GM18507 (cell line): Measurements from ENCODE around the gene PROM1.

ENCODE experiments used
- DNase-seq: peaks from one replicate; pipeline ENCODE4 v3.0.0; 2011; ENCODE audit warnings: low read depth; ENCODE audit not compliant: insufficient read length; ENCODE audit errors: extremely low spot score
- FAIRE-seq: peaks from 2 replicates; lab custom pipeline; 2011; peaks lifted over from hg19 to GRCh38; lab: Jason Lieb, UNC

PROM1 gene

GRCh38 chr4:16006771-16007446, 76.9 kb downstream of the PROM1 start:
- DNase-seq (no peak), FAIRE-seq (no peak)

- FAIRE-seq (no peak), DNase-seq (no peak)
Observed at GRCh38 chr4:16005676-16006075, 78.1 kb downstream of the PROM1 start.

- peak; percentile 44 for DNase-seq
- FAIRE-seq = peak; percentile 93
Observed at GRCh38 chr4:16001484-16001858, 82.4 kb downstream of the PROM1 start.

DNA sequence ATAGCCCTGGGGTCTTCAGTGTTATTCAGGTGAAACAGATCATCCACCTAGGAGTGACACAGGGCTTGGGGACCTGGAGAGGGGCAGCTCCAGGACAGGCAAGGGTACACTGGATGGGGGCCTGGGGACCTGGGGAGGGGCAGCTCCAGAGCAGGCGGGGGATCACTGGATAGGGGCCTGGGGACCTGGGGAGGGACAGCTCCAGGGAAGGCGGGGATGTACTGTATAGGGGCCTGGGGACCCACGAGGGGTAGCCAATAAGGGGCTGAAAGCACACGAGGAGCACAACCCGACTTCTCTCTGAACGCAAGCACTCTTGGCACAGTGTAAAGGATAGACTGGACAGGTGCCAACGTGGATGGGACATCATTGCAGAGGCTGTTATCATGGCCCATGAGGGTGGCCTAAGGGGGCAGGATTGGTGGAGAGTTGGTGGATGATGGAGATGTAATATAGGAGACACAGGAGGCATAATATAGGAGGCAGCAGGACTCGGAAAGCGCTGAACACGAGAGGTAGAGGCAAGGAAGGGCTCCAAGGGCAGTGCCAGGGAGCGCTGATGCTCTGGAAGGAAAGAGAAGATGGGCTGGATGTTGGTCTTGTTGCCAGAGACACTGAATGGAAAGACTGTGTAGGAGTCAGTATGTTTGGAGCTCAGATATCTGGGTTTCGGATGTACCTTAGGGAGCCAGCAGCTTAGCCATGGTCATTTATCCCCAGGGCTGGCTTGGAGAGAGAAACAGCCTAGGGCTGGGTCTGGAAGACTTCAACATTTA, 82.9 kb downstream of the PROM1 start:
- DNase-seq (no peak), FAIRE-seq (no peak)

- no peak for DNase-seq
- FAIRE-seq = no peak
Observed at GRCh38 chr4:15996773-15997172, 87.0 kb downstream of the PROM1 start.

DNA sequence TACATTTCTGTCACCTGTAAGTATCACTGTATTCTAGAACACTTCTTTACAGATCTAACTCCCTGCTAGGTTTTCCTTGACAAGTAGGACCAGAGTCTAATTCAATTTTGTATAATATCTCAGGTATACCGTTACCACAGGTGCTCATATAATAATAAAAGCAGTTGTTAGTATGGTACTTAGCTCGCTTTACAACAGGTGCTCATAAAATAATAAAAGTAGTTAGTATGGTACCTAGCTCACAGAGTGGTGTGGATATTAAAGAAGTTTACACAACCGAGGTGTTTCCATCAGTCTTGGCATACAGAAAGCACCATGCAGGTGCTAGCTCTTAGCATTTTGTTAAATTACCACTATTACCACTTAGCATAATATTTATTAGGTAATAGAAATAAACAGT, 88.0 kb downstream of the PROM1 start:
- no peak for FAIRE-seq

DNA sequence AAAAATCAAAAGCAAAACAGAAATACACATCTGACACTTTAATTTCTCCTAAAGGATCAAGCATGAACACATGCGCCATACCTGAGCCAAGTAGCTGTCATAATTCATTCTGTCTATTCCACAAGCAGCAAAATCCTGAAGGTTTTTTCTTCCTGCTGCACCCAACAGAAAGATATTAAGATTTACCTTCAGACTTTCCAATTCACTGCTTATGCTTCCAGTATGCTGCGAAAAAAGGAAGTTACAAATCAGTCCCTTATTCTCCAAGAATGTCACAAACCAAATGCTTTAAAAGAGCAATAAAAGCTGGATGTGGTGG, 91.7 kb downstream of the PROM1 start:
- no peak for DNase-seq
- FAIRE-seq = no peak

More for the DNA sequence above, 88.0 kb downstream of the PROM1 start:
- no peak for DNase-seq

DNA sequence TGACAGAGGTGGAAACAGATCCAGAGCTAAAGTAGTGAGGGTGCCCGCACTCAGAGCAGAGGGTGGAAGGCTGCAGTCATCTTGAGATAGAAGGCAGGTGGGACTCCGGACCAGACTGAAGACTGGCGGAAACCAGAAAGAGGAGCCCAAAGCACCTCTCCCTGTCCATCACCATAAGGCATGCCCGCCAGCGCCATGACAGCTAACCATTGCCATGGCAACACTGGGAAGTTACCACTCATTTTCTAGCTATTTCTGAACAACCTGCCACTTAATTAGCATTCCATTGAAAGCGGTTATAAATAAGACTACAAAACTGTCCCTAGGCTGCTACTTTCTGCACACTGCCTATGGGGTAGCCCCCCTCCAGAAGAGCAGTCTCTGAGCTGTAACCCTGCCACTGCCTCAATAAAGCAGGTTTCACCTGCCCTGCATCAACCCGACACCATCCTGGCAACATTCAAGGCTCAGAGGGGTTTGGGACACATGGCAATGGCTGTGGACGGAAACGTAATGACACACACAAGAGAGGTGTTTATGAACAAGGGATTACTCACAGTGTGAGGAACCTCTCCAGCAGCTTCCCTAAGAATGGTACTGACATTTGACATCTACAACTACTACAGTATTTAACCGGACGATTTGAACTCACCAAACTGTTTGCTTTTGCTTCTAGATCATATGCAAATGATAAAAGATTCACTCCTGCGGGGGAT, 93.1 kb downstream of the PROM1 start:
- no peak for DNase-seq
- no peak for FAIRE-seq

GRCh38 chr4:15989424-15989823, 94.4 kb downstream of the PROM1 start:
- DNase-seq (no peak), FAIRE-seq (no peak)

GRCh38 chr4:15988222-15988621, 95.6 kb downstream of the PROM1 start:
- FAIRE-seq (no peak), DNase-seq (no peak)

DNA sequence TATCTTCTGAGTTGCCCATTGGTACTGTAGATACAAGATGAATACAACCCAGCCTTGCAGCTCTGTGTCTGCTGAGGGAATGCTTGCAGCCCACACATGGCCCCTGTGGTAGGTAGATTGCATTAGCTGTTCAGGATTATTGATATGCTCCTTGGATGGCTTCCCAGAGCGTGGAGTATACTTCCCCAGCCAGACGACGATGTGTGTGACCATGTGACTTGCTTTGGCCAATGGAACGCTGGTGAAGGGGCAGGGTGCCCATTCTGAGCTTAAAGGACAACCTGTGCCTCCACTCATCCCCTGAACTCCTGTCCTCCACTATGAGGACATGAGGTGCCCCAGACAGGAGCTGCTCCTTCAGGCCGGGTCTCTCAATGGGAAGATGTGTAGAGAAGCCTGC, 96.9 kb downstream of the PROM1 start:
- DNase-seq = no peak
- no peak for FAIRE-seq

DNA sequence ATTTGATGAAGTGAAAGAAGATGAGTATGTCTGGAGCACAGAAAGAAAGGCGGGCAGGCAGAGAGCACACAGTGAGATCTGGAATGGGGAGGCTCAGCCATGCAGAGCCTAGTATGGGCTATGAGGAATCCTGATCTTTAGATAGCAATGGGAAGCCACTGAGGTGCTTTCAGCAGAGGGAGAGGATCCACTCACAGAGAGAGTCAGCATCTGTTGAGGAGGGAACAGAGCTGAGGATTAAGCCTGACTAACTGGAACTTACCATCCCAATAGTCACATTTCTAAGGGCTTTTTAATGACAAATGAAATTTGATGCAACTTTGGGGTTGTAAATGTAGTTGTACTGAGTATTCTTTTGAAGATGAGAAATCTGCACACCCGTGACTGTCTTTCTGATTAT, 100.2 kb downstream of the PROM1 start:
- FAIRE-seq (no peak), DNase-seq (no peak)

DNA sequence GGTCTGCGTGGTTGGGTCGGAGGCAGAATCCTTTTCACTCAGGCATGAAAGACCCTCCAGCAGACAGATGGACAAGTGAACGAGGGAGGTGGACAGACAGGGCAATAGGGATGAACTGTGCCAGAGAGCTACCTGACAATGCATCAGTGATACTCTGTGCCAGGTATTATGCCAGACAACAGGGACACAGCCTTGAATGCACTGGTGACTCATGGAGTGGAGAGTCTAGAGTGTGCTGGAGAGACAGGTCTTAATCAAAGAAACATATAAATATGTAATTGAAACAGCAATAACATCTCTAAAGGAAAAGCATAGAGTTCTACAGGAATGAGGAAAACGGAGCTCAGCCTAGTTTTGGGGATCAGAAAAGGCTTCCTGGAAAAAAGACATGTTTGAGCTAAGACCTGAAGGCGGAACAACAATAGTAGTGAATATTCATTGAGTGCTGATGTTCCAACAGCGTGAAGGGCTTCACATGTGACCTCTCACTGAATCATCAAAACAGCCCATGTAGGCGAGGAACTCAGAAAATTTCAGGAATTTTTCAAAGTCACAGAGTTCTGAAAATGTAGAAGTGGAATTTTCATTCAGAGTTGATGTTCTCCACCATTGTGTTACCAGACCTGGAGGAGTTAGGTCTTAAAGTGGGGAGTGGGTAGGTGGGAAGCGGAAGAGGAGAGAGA, 100.8 kb downstream of the PROM1 start:
- DNase-seq (no peak), FAIRE-seq (no peak)

GRCh38 chr4:15976456-15977447, 107.1 kb downstream of the PROM1 start:
- DNase-seq (no peak), FAIRE-seq (no peak)

DNA sequence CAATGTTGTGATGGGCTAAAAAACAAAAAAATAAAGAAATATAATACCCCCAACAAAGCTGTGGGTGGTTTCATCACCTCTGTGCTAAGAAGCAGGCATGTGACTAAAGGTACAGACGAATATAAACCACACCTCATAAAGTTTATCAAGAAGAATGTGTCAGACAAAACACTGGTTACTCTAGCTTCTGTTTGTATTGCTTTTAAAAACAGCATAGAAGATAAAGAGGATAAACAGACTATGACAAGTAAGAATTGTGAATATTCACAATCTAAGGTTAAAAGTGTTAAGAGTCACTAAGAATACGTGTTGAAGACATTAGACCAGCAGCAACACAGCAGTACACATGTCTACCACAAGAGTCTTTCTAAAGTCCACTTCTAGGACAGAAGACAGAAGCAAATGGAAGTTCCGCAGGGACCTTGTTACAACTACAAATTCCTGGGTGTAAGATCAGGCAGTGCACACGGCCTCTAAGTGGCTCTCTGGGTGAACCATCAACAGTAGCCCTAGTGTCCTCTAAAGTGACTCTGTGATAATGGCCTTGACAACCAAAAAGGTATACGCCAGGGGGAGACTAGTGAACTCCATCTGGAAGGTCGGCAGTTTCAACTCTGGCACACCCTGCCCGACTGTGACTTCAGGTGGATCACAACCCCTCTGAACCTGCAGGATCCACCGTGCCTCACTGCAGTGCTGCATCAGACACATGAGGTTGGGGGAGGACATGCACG, 112.6 kb downstream of the PROM1 start:
- FAIRE-seq = no peak
- no peak for DNase-seq

GRCh38 chr4:15968551-15969300, 115.1 kb downstream of the PROM1 start:
- DNase-seq (no peak), FAIRE-seq (no peak)

GRCh38 chr4:15965325-15965724, 118.5 kb downstream of the PROM1 start:
- DNase-seq (no peak), FAIRE-seq (no peak)

- DNase-seq (no peak), FAIRE-seq (no peak)
Observed at GRCh38 chr4:15964159-15964558, 119.7 kb downstream of the PROM1 start.
